HG02610 (cell line): ENCODE data around the gene CRYGA.
"Not testable (repeated sequence)": the region's sequence is repeated elsewhere in the genome, so short reads cannot be mapped to it uniquely, and the experiment has no call there.

Experiments used
- ATAC-seq: cut with Tn5 transposase; IDR thresholded peaks from one replicate; pipeline ENCODE4 v1.9.1; 2021; ENCODE audit warnings: mild to moderate bottlenecking, moderate library complexity; ENCODE audit not compliant: unreplicated experiment

Gene CRYGA

GRCh38 chr2:208164951-208165755, 1.8 kb upstream of the CRYGA start:
- ATAC-seq = no peak

- ATAC-seq = no peak
Observed at GRCh38 chr2:208156439-208156838, 7.0 kb downstream of the CRYGA start.

GRCh38 chr2:208153156-208153555, 10.2 kb downstream of the CRYGA start:
- ATAC-seq = no peak

GRCh38 chr2:208150956-208151355, 12.4 kb downstream of the CRYGA start:
- no peak for ATAC-seq

- no peak for ATAC-seq
Observed at GRCh38 chr2:208150094-208150493, 13.3 kb downstream of the CRYGA start.

GRCh38 chr2:208148803-208149202, 14.6 kb downstream of the CRYGA start:
- ATAC-seq = no peak

GRCh38 chr2:208147759-208148158, 15.6 kb downstream of the CRYGA start:
- no peak for ATAC-seq

- ATAC-seq = no peak
Observed at GRCh38 chr2:208147008-208147407, 16.4 kb downstream of the CRYGA start.

- no peak for ATAC-seq
Observed at GRCh38 chr2:208146006-208146405, 17.4 kb downstream of the CRYGA start, which contains the start of gene CRYGB. Gene CRYGB (minus strand): TSS chr2:208146158. CDS start chr2:208146120, 38 bp downstream.

GRCh38 chr2:208142925-208143799, 20.2 kb downstream of the CRYGA start:
- no peak for ATAC-seq

GRCh38 chr2:208142240-208142924, 21.0 kb downstream of the CRYGA start:
- no peak for ATAC-seq

GRCh38 chr2:208139447-208139846, 23.9 kb downstream of the CRYGA start:
- ATAC-seq = no peak

GRCh38 chr2:208138334-208138733, 25.1 kb downstream of the CRYGA start:
- ATAC-seq = not testable (repeated sequence)

- no peak for ATAC-seq
Observed at GRCh38 chr2:208136716-208137094, 26.7 kb downstream of the CRYGA start.

- ATAC-seq = no peak
Observed at GRCh38 chr2:208135794-208136715, 27.3 kb downstream of the CRYGA start.

GRCh38 chr2:208134928-208135586, 28.3 kb downstream of the CRYGA start:
- ATAC-seq = peak; percentile 57

GRCh38 chr2:208130712-208131110, 32.7 kb downstream of the CRYGA start:
- no peak for ATAC-seq

GRCh38 chr2:208129744-208130711, 33.4 kb downstream of the CRYGA start, which contains the start of gene CRYGC:
Gene CRYGC (minus strand): TSS chr2:208129828. CDS start chr2:208129792, 36 bp downstream.
- ATAC-seq = no peak
